ENCODE results near the gene UBE2I. TPM values are rescaled to one million over a fixed set of nuclear protein-coding genes. Genes with fewer than 3 reads are reported as not detected.

The UBE2I gene
- total RNA-seq, 2 experiments from 2014 or later = 245 to 254 TPM

- H3K36me3 Mint-ChIP-seq (ENCODE audit: low read depth) = no peaks in the 10 kb centered on the region
- no peak overlapping the region for H3K4me3 Mint-ChIP-seq
- H3K9me3 Mint-ChIP-seq = no peaks in the 10 kb centered on the region
- CTCF ChIA-PET = no interaction called here
- peaks cover 18% of the 10 kb centered on the region for H3K27me3 Mint-ChIP-seq
- no peak overlapping the region for H3K27ac Mint-ChIP-seq
- intact Hi-C loops (cut with micrococcal nuclease) = no loop called here
- H3K4me1 Mint-ChIP-seq (ENCODE audit: low read depth) = peaks cover 13% of the 10 kb centered on the region
- no peak for TF ChIP-seq CTCF (IDR thresholded peaks at IDR 0.05)
- DNase-seq (no peak), ATAC-seq (no peak)
- POLR2A ChIA-PET = interaction anchor here (1.0 kb wide), 1 partner anchor 15 kb away, joined by 4 read pairs; no protein-coding TSS in a partner anchor
Measured at GRCh38 chr16:1333854-1334700, 24.6 kb downstream of the UBE2I start.

- Mint-ChIP-seq H3K4me1 (ENCODE audit: low read depth) (peaks cover 13% of the 10 kb centered on the region), H3K27ac (no peak overlapping the region), H3K4me3 (no peak overlapping the region), H3K36me3 (ENCODE audit: low read depth) (no peaks in the 10 kb centered on the region), H3K27me3 (peaks cover 18% of the 10 kb centered on the region), H3K9me3 (no peaks in the 10 kb centered on the region)
- intact Hi-C loops (cut with micrococcal nuclease) = no loop called here
- POLR2A ChIA-PET = interaction anchor here (1.0 kb wide), 1 partner anchor 16 kb away, joined by 4 read pairs; no protein-coding TSS in a partner anchor
- DNase-seq (no peak), ATAC-seq (no peak)
- CTCF ChIA-PET = interaction anchor here (1.9 kb wide), 1 partner anchor 34 kb away, joined by 7 read pairs; no protein-coding TSS in a partner anchor
- TF ChIP-seq CTCF (IDR thresholded peaks at IDR 0.05) = no peak
Measured at GRCh38 chr16:1334739-1335138, 25.3 kb downstream of the UBE2I start.

GRCh38 chr16:1335211-1335971 lies 26.0 kb downstream of the UBE2I start:
- Mint-ChIP-seq H3K4me1 (ENCODE audit: low read depth) (peaks cover 13% of the 10 kb centered on the region), H3K27ac (no peak overlapping the region), H3K4me3 (no peak overlapping the region), H3K9me3 (no peaks in the 10 kb centered on the region), H3K36me3 (ENCODE audit: low read depth) (no peaks in the 10 kb centered on the region), H3K27me3 (peaks cover 18% of the 10 kb centered on the region)
- ChIA-PET POLR2A (interaction anchor here (1.0 to 1.1 kb wide), 2 partner anchors 16 to 21 kb away, joined by 4 read pairs; no protein-coding TSS in a partner anchor), CTCF (interaction anchor here (1.9 kb wide), 1 partner anchor 35 kb away, joined by 7 read pairs; no protein-coding TSS in a partner anchor)
- ATAC-seq = no peak
- DNase-seq = no peak
- intact Hi-C loops (cut with micrococcal nuclease) = no loop called here
- no peak for TF ChIP-seq CTCF (IDR thresholded peaks at IDR 0.05)

GRCh38 chr16:1335996-1336395 lies 26.6 kb downstream of the UBE2I start:
- no peak overlapping the region for H3K27ac Mint-ChIP-seq
- POLR2A ChIA-PET = interaction anchor here (1.0 to 1.1 kb wide), 2 partner anchors 12 to 22 kb away, joined by 3 to 4 read pairs; no protein-coding TSS in a partner anchor
- no peaks in the 10 kb centered on the region for H3K36me3 Mint-ChIP-seq (ENCODE audit: low read depth)
- peaks cover 18% of the 10 kb centered on the region for H3K27me3 Mint-ChIP-seq
- ATAC-seq (no peak), DNase-seq (no peak)
- H3K9me3 Mint-ChIP-seq = no peaks in the 10 kb centered on the region
- H3K4me1 Mint-ChIP-seq (ENCODE audit: low read depth) = peaks cover 13% of the 10 kb centered on the region
- CTCF ChIA-PET = interaction anchor here (0.9 to 1.9 kb wide), 3 partner anchors 9 to 35 kb away, joined by 4 to 7 read pairs (median 5); no protein-coding TSS in a partner anchor
- H3K4me3 Mint-ChIP-seq = no peak overlapping the region
- no peak for TF ChIP-seq CTCF (IDR thresholded peaks at IDR 0.05)
- intact Hi-C loops (cut with micrococcal nuclease) = no loop called here

All from activated CD8-positive, alpha-beta T cell treated with anti-CD3 and anti-CD28 coated beads for 36 hours (primary cell).